GM19455 (cell line): ENCODE results near the gene KBTBD4.
"Not testable (repeated sequence)": the region's sequence is repeated elsewhere in the genome, so short reads cannot be mapped to it uniquely, and the experiment has no call there.

Experiments used
- ATAC-seq: cut with Tn5 transposase; IDR thresholded peaks from one replicate; pipeline ENCODE4 v1.9.1; 2021; ENCODE audit not compliant: unreplicated experiment

The KBTBD4 gene

DNA sequence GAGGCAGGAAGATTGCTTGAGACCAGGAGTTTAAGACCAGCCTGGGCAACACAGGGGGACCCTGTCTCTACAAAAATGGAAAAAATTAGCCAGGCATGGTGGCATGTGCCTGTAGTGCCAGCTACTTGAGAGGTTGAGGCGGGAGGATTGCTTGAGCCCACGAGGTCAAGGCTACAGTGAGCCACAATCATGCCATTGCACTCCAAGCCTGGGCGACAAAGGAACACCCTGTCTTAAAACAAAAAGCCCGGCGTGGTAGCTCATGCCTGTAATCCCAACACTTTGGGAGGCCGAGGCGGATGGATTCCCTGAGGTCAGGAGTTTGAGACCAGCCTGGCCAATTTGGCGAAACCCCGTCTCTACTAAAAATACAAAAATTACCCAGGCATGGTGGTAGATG lies 48.0 kb downstream of the KBTBD4 start:
- ATAC-seq = not testable (repeated sequence)

DNA sequence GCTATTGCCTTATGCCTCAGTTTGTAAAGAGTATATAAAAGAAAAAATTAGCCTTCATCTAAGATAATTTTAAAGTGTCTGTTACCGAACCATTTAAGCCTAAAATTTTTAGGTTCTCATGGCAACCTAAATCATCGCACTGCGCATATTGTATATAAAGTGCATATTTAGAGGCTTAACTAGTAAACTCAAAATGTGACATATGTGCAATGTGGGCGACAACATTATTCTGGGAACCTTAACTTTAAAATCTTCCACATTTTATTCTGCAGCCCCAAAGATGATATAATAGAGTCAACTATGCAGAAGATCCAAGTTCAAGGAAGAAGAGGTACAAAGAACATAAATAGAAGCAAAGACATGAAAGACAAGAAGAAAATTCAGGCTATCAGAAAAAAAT lies 48.8 kb downstream of the KBTBD4 start:
- ATAC-seq = no peak

DNA sequence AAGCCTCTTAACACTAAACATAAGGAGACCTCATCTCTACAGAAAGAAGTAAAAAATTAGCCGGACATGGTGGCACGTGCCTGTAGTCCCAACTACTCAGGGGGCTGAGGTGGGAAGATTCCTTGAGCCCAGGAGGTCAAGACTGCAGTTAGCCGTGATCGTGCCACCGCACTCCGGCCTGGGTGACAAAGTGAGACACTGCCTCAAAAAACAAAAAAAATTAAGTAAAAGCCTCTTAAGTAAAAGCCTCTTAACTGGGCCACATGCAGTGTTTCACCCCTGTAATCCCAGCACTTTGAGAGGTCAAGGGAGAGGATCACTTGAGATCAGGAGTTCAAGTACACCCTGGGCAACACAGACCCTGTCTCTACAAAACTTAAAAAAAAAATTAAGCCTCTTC lies 51.6 kb downstream of the KBTBD4 start:
- no peak for ATAC-seq

DNA sequence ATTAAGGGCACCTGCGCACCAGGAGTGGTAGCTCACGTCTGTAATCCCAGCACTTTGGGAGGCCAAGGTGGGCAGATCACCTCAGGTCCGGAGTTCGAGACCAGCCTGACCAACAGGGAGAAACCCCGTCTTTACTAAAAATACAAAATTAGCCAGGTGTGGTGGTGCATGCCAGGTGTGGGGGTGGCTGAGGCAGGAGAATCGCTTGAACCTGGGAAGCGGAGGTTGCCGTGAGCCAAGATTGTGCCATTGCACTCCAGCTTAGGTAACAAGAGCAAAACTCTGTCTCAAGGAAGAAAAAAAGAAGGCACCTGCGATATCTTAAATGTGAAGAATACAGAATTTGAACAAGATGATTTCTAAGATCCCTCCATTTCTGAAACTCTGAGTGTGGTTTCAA lies 52.7 kb downstream of the KBTBD4 start:
- not testable (repeated sequence) for ATAC-seq

- ATAC-seq = no peak
Observed at GRCh38 chr11:47524291-47524874, 54.4 kb downstream of the KBTBD4 start.

DNA sequence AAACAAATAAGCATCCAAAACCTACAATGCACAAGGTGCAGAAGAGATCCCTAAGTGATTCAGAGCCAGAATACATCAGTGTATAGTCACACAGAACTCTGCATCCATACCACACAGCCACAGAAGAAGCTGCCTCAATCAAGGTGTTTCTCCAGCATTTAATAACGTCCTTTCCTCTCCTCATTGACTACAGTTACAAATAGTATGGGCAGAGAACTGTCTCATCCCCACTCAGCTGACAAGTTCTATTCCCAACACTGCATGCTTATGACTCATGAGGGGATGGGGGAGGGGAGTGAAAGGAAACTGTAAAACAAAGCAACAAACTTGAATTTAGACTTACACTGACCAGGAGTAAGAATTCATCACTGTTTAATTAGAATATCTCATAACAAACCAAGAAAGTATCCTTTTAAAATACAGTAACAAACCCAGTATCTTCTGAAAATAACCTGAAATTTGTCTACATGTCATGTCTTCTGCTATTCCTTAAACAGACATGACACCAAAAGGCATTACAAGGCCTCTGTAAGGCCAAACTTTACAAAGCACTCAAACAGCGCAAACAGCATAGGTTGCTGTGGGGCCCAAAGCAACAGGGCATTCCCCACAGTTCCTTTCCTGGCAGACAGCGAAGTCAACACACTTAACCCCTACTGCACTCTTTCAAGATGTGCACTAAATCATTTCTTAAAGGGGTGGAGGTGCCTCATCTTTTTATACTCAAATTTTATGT lies 55.1 kb downstream of the KBTBD4 start:
- no peak for ATAC-seq
